ENCODE measurements around the gene ACAD8.
A peak's percentile ranks its signal among the peaks of the same experiment; 100 is the strongest.

The ACAD8 gene

DNA sequence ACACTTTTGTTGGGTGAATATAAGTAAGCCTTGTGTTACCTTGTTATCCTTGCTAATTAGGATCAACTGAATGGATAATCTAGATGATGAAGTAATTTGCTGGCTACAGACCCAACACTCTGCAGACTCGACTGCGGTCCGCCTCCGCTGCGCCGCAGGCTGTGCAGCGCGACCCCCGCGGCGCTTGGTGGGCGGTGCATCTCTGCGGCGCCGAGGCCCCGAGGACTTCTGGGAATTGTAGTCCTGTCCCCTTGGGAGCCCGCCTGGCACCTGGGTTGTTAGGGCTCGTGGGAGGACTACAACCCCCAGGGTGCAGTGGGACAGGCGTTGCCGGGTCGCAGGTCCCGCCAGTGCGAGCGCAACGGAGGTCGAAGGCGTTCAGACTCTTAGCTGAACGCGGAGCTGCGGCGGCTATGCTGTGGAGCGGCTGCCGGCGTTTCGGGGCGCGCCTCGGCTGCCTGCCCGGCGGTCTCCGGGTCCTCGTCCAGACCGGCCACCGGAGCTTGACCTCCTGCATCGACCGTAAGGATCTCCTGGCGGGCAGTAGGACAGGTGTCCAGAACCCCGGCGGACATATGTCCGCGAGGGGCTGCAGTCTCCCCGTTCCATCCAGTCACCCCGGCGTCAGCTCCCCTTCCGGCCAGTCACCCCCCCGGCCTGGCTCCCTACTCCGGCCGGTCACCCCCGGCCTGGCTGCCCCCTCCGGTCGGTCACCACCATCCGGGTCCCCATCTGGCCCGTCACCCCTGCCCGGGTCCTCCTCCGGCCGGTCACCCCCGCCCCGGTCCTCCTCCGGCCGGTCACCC is at the start of gene ACAD8, which contains the start of gene THYN1:
Gene ACAD8, plus strand, starts transcription at position 381 of the 806 bp plus-strand sequence. Its CDS starts 33 bp downstream, at position 414.
Gene THYN1, minus strand, starts transcription at position 165 of the 806 bp plus-strand sequence. CDS start 470 bp downstream, outside the sequence.
- peak; percentile 80 for DNase-seq

DNA sequence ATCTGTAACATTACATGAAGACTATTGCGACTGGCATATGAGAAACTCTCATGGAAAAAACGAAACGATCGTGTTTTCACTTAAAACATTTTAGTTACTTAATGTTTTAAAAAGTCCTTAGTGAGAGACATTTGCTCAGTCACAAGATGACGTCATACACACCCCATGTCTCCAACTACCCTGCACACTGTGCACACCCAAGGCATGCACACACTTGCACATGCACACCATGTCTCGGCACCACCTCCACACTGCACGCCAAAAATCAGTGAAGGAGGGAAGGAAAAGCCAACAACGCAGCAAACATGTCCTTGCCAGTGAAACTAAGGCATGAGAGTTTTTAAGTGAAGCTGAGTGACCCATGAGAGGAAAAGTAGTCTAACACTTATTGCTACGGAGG is 47.6 kb upstream of the ACAD8 start:
- no peak for DNase-seq

DNA sequence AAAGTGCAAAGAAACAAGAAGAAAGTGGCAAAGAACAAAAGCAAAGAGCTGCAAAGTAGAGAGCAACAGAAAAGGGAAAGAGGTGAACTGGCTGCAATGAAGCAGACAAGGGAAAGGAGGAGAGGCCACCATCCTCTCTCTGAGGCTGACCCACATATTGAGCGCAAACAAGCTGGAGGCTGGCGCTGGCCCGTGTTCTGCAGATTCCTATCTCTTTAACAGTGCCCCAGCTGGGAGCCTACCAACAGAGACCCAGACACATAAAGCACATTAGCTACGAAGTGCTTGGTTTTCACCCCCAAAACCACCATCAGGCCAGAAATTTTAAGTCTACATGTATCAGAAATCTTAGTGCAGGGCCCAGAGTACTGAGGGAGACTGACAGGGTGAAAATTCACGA is 47.2 kb upstream of the ACAD8 start:
- no peak for DNase-seq

DNA sequence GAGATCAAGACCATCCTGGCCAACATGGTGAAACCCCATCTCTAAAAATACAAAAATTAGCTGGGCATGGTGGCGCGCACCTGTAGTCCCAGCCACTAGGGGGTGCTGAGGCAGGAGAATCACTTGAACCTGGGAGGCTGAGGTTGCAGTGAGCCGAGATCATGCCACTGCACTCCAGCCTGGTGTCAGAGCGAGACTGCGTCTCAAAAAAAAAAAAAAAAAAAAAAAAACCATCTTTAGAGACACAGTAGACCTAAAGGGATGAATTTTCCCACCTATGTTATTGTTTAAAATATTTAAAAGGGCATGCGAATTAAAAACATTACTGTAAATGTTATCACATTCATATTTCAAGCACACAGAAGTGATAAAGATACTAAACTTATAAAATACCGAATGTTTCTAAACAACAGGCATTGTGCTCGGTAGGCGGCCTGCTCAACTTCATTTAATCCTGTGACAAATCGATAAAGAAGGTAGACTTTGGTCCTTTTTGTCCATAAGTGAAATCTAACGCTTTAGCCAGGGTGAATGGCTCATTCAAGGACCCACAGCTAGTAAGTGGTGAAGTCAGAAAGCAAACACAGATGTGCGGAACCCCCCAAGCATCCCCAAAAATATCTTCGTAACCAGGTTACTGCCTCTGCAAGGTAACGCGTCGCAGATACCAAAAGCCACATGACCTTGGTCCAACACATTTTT is 45.7 kb upstream of the ACAD8 start:
- DNase-seq: no peak

DNA sequence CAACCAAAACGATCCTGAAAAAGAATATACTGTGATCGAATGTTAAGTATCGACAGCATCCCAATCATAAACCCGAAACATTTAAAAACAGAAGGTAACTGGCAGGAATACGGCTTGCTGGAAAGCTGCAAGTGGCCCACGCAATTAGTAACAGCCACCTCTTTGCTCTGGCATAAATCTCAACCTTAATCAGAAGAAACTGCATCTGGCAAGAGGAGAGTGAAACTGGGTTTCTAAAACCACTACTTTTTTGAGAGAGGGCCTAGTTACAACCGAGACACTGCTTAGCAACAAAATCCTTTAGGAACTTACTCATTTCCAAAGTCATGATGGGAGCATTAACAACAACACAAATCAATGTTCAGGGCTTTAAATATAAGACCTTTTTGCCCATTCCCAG is 37.5 kb upstream of the ACAD8 start:
- no peak for DNase-seq

DNA sequence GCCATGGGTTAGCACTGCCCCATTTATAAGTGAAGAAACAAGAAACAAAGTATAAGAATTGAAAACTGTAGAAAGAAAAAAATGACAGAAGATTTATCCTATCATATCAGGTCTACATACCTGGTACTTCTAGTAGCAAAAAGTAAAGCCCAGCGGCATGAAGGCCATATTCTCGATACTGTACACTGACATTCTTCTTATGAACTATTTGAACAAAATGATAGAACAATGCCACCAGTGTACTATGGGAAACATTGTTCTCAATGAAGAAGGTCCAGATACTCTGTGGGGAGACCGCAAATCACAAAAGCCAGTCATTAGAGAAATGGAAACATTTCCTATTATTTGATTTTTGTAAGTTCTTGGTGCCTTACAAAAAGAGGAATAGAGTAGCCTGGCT is 36.6 kb upstream of the ACAD8 start:
- DNase-seq: no peak

DNA sequence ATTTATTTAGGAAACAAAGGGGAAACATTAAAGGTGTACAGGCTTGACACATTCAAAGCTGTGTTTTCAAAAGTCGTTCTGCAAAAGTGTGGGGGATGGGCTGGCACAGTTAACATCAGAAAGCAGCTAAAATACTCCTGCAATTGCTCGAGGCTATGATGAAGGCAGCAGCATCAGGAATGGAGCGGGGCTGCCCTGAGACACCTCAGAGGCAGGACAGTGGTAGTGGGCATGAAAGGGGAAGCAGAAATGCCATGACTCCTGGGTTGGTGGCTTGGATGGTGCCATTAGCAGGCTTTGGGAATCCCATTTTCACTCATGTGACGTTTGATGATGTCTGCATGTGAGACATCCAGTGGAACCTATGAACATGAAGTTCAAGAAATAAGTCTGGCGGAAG is 30.2 kb upstream of the ACAD8 start:
- DNase-seq: no peak

DNA sequence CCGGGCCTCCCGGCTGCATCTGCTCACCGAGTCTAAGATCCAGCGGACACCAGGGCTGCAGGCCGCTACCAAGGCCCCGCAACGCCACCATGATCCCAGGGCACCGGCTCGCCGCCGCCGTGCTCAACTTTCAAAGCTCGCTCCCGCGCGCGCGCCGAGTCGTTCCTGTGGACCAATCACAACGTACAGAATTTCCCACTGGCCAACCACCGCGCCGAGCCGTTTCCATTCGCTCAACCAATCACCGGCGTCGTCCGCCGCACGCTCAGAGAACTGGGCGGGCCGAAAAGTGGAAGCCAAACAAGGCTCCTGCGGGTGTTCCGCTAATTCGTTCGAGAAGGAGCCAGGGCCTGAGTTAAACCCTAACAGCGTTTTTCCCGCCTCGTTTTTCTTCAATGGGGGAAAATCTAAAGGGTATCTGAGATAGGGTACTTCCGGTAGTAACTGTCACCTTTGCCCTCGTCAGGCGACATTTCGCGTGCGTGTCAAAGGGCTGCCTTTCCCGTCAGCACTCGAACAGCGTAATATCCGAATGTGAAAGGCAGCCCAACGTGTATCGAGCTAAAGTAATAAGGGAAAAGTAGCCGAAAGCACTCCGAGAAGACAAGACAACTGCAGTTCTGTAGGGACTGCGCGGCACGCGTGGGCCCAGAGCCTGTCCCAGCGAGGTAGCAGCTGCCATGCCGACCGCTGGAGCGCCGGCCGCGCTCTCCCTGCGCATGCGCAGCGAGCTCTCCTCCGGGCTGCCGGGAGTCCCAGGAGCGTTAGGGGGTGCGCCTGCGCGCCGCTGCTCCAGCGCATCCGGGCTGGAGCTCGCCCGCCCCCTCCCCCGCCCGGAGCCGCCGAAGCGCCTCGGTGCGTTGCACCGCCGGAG is 29.3 kb upstream of the ACAD8 start, which contains the start of the genes NCAPD3 and VPS26B:
Gene NCAPD3, minus strand, starts transcription at position 132 of the 874 bp plus-strand sequence. Its CDS starts 41 bp downstream, at position 91.
Gene VPS26B, plus strand, starts transcription at position 836 of the 874 bp plus-strand sequence. CDS start 452 bp downstream, outside the sequence.
- peak; percentile 64 for DNase-seq

DNA sequence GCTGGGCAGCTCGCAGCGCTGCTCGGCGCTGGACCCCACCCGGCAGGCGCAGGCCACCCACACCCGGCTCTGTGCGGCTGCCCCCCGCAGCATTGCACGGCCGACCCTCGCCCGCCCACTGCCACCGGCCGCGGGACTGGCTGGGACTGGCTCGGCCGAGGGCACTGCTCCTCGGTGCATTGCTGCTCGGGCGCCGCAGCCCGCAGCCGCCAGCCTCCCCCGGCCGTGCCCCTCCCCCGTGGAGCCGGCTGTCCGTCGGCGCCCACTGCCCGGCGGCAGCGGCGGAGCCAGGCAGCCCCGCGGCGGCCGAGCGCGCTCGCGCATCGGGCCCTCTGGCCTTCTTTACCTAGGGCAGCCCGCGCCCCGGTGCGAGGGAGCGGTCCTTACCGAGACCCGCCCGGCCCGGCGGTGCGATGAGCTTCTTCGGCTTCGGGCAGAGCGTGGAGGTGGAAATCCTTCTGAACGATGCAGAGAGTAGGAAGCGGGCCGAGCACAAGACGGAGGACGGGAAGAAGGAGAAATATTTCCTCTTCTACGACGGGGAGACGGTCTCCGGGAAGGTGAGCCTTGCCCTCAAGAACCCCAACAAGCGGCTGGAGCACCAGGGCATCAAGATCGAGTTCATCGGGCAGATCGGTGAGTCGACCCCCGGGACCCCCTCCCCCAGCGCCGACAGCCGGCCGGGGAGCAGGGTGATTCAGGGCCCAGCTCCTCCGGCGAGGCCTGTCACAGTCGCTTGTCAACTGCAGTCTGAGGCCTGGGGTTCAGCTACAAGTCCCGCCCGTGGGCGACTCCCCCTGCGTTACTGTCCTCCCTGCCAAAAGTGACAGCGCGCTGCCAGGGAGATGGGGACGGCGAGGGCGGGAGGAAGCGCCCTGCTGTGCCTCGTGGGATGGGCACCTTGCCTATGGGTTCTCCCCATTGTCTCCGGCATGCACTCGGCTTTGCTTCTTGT is 28.4 kb upstream of the ACAD8 start:
- DNase-seq: no peak

DNA sequence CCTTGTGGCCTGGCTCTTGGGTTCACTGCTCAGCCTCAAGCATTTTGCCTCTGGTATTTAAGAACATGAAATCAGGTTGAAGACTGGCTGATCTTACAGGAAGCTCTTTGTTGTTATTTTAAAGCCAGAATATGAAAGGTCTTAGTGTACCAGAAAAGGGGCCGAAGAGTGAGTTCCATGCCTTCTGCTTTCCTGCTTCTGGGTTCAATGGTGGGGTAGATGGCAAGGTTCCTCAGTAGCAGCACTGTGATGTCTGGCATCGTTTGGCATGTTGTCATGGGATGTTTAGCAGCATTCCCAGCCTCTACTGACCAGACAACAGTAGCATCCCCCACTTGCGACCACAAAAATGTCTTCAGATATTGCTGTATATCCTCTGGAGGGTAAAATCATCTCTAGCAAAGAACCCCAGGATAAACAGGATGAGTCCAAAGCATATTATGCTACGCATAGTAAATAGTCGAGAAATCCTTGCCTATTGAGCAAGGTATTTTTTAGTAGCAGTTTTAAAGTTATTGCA is 26.5 kb upstream of the ACAD8 start:
- DNase-seq: no peak

DNA sequence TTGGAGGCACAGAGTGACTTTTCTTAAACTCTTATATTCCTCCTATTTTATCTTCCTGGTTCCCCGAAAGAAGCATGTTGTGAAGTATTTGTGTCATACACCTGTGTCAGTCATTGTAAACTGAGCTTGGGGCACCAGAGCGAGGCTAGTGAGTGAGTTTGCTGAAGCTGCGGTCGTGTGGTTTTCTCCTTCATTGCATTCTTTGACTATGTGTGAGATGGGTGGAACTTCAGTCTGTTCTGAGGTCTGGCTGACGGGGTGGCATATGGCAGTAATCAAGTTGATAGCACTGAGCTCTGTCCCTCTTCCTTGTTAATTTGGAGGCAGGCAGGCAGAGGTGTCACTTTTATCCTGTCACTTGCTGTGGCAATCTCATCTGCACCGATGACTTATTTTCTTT is 24.7 kb upstream of the ACAD8 start:
- DNase-seq: no peak

DNA sequence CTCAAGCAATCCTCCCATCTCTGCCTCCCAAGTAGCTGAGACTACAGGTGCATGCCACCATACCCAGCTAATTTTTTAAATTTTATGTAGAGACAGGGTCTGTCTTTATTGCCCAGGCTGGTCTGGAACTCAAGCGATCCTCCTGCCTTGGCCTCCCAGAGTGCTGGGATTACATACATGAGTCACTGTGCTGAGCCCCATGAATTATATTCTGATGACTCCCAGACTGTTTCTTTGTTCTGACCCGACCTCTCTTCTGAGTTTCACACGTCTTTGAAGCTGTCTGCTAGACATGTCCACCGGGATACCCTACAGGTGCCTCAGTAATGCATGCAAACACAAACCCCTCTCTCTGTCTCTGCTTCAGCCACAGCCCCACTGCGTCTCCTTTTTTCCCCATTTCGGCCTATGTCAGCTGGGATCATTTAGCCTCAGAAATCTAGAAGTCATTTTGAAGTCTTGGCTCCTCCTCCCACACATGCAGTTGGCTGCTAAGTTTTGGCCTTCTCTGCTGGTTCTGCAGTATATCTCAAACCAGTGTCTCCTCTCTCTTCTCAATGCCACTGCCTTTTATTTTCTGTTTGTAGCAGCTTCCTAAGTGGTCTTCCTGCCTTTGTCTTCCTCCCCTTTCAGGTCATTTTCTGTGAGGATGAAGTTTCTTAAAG is 24.1 kb upstream of the ACAD8 start:
- DNase-seq: no peak

DNA sequence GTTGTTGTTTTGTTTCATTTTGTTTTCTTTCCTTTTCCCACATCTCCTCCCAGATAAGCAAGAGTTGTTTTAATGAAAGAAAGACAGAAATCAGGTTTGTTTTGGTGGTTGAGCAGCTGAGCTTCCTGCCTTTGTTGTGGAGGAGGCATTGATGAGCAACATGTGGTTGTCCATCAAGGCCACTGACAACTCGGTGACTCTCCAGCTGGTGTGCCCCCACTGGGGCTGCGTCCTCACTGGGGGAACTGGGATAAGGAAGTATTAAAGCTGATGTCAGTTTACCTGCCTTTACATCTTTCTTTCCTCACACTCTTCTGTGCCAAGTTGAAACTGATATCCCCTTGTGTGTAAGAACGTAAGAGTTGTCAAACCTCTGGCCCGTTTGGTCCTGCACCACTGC is 23.0 kb upstream of the ACAD8 start:
- DNase-seq: no peak

DNA sequence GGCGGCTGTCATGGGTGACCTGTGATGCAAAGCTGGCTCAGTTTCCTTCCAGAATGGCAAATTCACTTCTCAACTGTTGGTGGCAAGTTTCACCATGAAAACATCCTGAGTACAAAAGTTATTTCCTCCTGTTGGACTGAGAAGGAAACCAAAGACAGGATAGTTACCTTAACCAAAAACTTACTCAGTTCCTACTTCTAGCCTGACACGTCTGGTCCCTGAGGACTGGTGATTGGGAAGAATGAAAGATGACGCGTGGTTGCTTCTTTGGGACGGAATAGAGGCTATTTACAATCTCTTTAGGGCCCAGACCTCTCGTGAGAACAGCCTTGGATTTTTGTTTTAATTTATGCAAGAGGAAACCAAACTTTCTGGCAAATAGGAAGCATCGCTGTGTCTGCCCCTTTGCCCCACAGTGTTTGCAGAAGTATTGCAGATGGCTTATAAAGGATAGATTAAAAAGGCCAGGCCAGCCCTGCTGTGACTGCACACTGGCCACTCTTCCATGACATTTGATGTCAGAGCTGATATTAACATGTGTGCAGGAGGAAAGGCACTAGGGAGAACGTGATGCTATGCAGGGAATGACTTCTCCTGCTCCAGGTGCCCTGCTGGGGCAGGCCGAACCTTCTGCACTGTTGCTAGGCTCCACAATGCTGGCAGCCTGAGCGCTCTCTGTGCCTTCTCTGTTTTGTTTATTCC is 21.3 kb upstream of the ACAD8 start:
- no peak for DNase-seq

DNA sequence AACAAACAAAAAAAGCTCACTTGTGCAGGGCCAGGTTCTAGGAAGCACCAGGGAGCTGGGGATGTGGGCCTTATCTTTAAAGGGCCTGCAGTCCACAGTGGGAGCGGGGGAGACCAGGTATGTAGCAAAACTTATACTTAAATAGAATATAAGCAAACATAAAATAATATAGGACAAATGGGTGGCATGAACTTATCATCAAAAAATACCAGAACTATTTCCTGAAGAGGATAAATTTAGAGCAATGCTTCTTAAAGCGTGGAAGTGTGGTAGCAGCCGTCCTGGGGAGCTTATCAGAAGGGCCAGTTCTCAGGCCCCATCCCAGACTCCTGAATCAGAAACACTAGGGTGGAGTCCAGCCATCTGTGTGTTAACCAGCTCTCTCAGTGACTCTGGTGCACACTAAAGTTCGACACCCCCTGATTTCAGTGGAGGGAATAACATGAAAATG is 19.6 kb upstream of the ACAD8 start:
- no peak for DNase-seq

DNA sequence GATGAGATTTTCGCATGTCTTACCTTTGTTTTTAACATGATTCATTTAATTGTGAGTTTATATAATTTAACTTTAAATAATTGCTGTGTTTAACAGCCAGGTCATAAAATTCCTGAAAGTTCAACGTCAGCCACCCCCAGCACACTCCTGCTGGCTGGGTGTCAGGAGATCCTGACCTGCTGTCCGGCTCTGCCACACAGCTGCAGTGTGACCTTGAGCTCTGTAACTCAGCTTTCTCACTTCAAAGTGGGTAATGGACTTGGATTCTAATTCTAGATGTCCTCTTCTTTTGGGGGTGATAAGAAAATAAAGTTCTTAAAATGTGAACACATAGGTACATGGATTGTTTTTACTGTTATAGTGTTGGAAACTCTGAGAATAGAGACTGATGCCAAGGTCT is 18.0 kb upstream of the ACAD8 start:
- no peak for DNase-seq

DNA sequence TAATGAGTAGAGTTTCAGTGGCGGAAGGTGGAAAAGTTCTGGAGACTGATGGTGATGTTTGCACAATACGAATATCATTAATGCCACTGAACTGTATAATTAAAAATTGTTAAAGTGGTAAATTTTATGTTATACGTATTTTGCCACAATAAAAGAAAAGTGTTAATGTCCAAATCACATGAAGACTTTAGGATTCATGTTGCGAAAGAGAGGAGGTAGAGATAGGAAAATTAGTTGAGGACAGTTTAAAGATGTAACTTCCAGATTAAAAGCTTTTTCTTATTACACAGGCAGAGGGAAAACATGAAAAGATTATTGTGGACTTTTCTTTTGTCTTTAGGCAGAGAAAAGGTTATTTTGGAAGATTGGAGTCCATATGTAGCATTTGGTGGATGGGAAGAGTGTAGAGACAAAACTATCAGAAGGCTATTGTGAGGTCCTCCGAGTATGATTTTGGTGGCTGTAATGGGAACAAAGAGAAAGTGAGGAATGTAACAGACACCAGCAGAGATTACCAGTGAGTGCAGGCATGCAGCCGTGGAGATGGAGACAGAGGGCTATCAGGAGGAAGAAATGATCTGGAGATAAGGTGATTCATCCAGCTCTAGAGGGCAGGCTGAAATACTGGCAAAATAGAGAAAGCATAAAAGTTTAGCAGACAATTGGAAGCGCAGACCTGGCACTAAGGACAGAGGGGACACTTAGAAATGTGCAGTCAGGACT is 16.4 kb upstream of the ACAD8 start:
- no peak for DNase-seq

DNA sequence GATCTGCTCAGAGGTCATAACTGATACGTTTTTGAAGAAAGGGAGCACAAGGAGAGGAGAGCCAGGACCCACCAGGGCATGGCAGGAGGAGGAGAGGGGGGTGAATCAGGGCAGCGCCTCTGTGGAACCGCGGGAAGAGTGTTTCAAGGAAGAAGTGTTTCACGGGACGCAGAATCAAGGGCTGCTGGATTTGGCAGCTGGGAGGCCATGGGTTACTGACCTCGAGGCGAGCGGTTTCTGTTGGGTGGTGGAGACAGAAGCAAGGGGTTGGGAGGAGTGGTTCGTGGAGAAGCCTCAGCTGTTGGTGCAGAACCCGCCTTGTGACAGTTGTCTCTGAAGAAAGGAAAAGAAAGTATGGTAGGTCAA is 15.8 kb upstream of the ACAD8 start:
- no peak for DNase-seq

DNA sequence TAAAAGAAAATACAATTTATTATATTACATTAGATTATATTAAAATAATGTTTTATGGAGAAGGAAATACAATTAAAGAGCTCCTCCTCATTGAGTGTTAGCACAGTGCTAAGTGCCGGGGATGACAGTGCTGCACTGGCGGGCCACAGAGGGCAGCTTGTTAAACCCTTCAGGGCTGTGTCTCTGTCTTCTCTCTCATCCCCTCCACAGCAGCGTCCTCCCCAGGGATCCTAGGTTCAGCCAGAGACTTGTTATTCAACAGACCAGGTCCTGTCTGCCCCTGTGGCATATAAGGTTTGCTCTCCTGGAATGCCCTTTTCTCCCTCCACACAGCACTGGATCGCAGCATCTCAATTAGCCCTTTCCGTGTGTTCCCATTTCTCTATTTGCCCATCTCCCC is 14.4 kb upstream of the ACAD8 start:
- DNase-seq: no peak

DNA sequence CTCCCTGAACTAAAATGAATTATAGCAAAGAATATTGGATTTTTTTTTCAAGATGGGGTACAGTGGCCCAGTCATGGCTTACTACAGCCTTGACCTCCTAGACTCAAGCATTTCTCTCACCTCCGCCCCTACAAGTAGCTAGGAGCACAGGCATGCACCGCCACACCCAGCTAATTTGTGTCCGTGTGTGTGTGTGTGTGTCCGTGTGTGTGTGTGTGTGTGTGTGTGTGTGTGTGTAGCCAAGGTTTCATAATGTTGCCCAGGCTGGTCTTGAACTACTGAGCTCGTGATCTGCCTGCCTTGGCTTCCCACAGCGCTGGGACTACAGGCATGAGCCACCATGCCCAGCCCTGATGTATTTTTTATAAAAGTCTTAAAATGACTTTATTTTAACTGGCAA is 12.8 kb upstream of the ACAD8 start:
- DNase-seq: no peak

Measured in NCI-H1694 treated with DMSO at 0.1 percent for 48 hours (cell line).